SK-N-SH treated with all-trans-retinoic acid at 6 μM for 48 hours (cell line): Measurements from ENCODE around the gene OS9.

Experiments
- ATAC-seq: fragments of 200-7000 bp; cut with Tn5 transposase; 3 replicates; pipeline ENCODE4 v1.9.1; 2020; ENCODE audit warnings: mild to moderate bottlenecking, moderate library complexity
- ARNTL ChIP-seq: fragments of 450-650 bp; formaldehyde crosslinking; IDR thresholded peaks from 2 replicates; pipeline ENCODE4 v1.5.0; 2020; ENCODE audit warnings: low read depth, mild to moderate bottlenecking, moderate library complexity, borderline replicate concordance
- BACH2 ChIP-seq: fragments of 250-450 bp; sonication (Bioruptor Pico); IDR thresholded peaks from 2 replicates; pipeline ENCODE4 v1.9.0; 2021; ENCODE audit warnings: mild to moderate bottlenecking, borderline replicate concordance
- CSDC2 ChIP-seq: fragments of 250-450 bp; sonication (Bioruptor Pico); IDR thresholded peaks from 2 replicates; pipeline ENCODE4 v1.5.0; 2020; ENCODE audit warnings: mild to moderate bottlenecking, moderate library complexity
- ESRRG ChIP-seq: fragments of 250-450 bp; sonication (Bioruptor Pico); IDR thresholded peaks from 2 replicates; pipeline ENCODE4 v1.6.1; 2021; ENCODE audit warnings: mild to moderate bottlenecking
- ISL1 ChIP-seq: fragments of 250-450 bp; sonication (Bioruptor Pico); IDR thresholded peaks from 2 replicates; pipeline ENCODE4 v2.1.2; 2022; ENCODE audit warnings: mild to moderate bottlenecking, moderate library complexity
- PATZ1 ChIP-seq: fragments of 250-450 bp; sonication (Bioruptor Pico); IDR thresholded peaks from 2 replicates; pipeline ENCODE4 v1.8.0; 2020; ENCODE audit warnings: mild to moderate bottlenecking, moderate library complexity, borderline replicate concordance
- PPARA ChIP-seq: fragments of 250-450 bp; sonication (Bioruptor Pico); IDR thresholded peaks from 2 replicates; pipeline ENCODE4 v1.5.0; 2020; ENCODE audit warnings: mild to moderate bottlenecking, borderline replicate concordance
- RARB ChIP-seq: fragments of 250-450 bp; sonication (Bioruptor Pico); IDR thresholded peaks from 2 replicates; pipeline ENCODE4 v1.8.0; 2021; ENCODE audit warnings: mild to moderate bottlenecking, moderate library complexity
- SNAI2 ChIP-seq: fragments of 250-450 bp; sonication (Bioruptor Pico); IDR thresholded peaks from 2 replicates; pipeline ENCODE4 v1.5.0; 2020; ENCODE audit warnings: mild to moderate bottlenecking, moderate library complexity
- TSHZ2 ChIP-seq: fragments of 250-450 bp; sonication (Bioruptor Pico); IDR thresholded peaks from 2 replicates; pipeline ENCODE4 v1.5.0; 2020; ENCODE audit warnings: mild to moderate bottlenecking, moderate library complexity
- ZC3H10 ChIP-seq: fragments of 250-450 bp; sonication (Bioruptor Pico); IDR thresholded peaks from 2 replicates; pipeline ENCODE4 v1.5.1; 2021; ENCODE audit warnings: mild to moderate bottlenecking, moderate library complexity
- ZFP3 ChIP-seq: fragments of 250-450 bp; sonication (Bioruptor Pico); IDR thresholded peaks from 2 replicates; pipeline ENCODE4 v1.5.0; 2020; ENCODE audit warnings: mild to moderate bottlenecking, moderate library complexity
- ZFP30 ChIP-seq: fragments of 450-650 bp; formaldehyde crosslinking; IDR thresholded peaks from 2 replicates; pipeline ENCODE4 v1.5.0; 2022; ENCODE audit warnings: mild to moderate bottlenecking, moderate library complexity
- ZNF565 ChIP-seq: fragments of 450-650 bp; formaldehyde crosslinking; conservative IDR thresholded peaks from 2 replicates; pipeline ENCODE4 v1.5.0; 2020; ENCODE audit warnings: low read depth, mild to moderate bottlenecking, moderate library complexity
- TF ChIP-seq, protein P1 (sequence below): fragments of 250-450 bp; sonication (Bioruptor Pico); IDR thresholded peaks from 2 replicates; pipeline ENCODE4 v1.5.1; 2021; ENCODE audit warnings: mild to moderate bottlenecking, moderate library complexity
- TF ChIP-seq, protein P2 (sequence below): fragments of 250-450 bp; sonication (Bioruptor Pico); IDR thresholded peaks from 2 replicates; pipeline ENCODE4 v1.8.0; 2021; ENCODE audit warnings: low read depth, mild to moderate bottlenecking, moderate library complexity, borderline replicate concordance
- TF ChIP-seq, protein P3 (sequence below): fragments of 250-450 bp; sonication (Bioruptor Pico); IDR thresholded peaks from 2 replicates; pipeline ENCODE4 v1.5.1; 2020; ENCODE audit warnings: low read depth, mild to moderate bottlenecking, moderate library complexity

Gene OS9

DNA sequence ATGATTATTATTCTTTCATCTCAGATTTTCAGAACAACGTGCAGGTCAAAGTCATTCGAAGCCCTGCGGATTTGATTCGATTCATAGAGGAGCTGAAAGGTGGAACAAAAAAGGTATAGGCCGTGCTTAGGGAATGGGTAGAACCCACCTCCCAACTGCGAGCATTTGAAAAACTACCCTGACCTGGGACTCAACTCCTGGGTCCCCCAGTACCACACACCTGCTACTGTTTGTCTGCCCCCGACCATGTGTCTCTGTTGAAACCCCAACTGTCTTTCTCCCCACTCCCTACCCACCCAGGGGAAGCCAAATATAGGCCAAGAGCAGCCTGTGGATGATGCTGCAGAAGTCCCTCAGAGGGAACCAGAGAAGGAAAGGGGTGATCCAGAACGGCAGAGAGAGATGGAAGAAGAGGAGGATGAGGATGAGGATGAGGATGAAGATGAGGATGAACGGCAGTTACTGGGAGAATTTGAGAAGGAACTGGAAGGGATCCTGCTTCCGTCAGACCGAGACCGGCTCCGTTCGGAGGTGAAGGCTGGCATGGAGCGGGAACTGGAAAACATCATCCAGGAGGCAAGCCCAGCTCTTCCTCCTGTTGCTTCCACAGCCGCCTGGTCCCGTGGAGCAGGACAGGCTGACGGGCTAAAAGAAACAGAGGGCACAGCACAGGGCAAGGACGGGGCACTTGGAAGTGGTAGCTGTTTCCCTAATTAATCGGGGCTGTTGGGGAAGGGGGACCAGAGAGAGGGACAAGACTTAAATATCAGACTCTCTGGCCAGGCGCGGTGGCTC is 24.1 kb downstream of the OS9 start:
- TF ChIP-seq, protein P1, sequence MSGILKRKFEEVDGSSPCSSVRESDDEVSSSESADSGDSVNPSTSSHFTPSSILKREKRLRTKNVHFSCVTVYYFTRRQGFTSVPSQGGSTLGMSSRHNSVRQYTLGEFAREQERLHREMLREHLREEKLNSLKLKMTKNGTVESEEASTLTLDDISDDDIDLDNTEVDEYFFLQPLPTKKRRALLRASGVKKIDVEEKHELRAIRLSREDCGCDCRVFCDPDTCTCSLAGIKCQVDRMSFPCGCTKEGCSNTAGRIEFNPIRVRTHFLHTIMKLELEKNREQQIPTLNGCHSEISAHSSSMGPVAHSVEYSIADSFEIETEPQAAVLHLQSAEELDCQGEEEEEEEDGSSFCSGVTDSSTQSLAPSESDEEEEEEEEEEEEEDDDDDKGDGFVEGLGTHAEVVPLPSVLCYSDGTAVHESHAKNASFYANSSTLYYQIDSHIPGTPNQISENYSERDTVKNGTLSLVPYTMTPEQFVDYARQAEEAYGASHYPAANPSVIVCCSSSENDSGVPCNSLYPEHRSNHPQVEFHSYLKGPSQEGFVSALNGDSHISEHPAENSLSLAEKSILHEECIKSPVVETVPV, result no peak
- TF ChIP-seq ARNTL (CRISPR knock-in tag) (no peak), BACH2 (no peak), ZFP30 (CRISPR knock-in tag) (no peak), ISL1 (CRISPR knock-in tag) (no peak)
- TF ChIP-seq, protein P2, sequence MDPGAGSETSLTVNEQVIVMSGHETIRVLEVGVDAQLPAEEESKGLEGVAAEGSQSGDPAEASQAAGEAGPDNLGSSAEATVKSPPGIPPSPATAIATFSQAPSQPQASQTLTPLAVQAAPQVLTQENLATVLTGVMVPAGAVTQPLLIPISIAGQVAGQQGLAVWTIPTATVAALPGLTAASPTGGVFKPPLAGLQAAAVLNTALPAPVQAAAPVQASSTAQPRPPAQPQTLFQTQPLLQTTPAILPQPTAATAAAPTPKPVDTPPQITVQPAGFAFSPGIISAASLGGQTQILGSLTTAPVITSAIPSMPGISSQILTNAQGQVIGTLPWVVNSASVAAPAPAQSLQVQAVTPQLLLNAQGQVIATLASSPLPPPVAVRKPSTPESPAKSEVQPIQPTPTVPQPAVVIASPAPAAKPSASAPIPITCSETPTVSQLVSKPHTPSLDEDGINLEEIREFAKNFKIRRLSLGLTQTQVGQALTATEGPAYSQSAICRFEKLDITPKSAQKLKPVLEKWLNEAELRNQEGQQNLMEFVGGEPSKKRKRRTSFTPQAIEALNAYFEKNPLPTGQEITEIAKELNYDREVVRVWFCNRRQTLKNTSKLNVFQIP (CRISPR knock-in tag), result no peak
- TF ChIP-seq, protein P3, sequence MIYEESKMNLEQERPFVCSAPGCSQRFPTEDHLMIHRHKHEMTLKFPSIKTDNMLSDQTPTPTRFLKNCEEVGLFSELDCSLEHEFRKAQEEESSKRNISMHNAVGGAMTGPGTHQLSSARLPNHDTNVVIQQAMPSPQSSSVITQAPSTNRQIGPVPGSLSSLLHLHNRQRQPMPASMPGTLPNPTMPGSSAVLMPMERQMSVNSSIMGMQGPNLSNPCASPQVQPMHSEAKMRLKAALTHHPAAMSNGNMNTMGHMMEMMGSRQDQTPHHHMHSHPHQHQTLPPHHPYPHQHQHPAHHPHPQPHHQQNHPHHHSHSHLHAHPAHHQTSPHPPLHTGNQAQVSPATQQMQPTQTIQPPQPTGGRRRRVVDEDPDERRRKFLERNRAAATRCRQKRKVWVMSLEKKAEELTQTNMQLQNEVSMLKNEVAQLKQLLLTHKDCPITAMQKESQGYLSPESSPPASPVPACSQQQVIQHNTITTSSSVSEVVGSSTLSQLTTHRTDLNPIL, result no peak
- no peak for ATAC-seq

DNA sequence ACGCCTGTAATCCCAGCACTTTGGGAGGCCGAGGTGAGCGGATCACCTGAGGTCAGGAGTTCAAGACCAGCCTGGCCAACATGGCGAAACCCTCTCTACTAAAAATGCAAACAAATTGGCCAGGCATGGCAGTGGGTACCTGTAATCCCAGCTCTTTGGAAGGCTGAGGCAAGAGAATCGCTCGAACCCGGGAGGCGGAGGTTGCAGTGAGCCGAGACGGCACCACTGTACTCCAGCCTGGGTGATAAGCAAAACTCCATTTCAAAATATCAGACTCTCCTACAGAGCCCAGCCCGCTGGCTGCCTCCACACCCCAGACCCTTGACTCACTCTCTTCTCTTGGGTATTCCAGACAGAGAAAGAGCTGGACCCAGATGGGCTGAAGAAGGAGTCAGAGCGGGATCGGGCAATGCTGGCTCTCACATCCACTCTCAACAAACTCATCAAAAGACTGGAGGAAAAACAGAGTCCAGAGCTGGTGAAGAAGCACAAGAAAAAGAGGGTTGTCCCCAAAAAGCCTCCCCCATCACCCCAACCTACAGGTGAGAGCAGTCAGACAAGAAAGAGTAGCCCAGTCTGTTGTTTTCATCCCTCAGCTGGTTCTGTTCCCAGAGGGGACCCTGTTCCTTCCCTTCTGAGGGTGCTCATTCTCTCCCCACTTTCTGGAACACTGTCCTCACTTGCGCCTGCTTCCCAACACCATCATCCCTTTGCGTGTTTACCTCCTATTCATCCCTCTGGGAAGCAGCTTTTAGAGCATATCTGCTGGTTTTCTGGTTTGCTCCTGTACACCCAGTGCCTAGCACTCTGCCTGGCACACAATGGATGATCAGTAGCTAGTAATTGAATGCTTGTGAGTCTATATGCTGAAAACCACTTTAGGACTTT is 25.0 kb downstream of the OS9 start:
- no peak for TF ChIP-seq RARB
- no peak for TF ChIP-seq CSDC2
- no peak for TF ChIP-seq TSHZ2 (CRISPR knock-in tag)
- TF ChIP-seq, protein P2 (CRISPR knock-in tag), result no peak
- no peak for TF ChIP-seq ZC3H10 (CRISPR knock-in tag)
- TF ChIP-seq, protein P1, result no peak
- TF ChIP-seq BACH2, result no peak
- no peak for TF ChIP-seq ZNF565
- TF ChIP-seq ESRRG (CRISPR knock-in tag), result no peak
- no peak for TF ChIP-seq ISL1 (CRISPR knock-in tag)
- no peak for TF ChIP-seq PPARA (CRISPR knock-in tag)
- TF ChIP-seq ARNTL (CRISPR knock-in tag), result no peak
- no peak for TF ChIP-seq SNAI2 (CRISPR knock-in tag)
- TF ChIP-seq PATZ1 (CRISPR knock-in tag), result no peak
- no peak for TF ChIP-seq ZFP3
- TF ChIP-seq, protein P3, result no peak
- TF ChIP-seq, all 23 proteins: peak for 0
- no peak for ATAC-seq
